GM23248 (cell line): Measurements from ENCODE around the gene ENTR1. TPM values are rescaled to one million over a fixed set of nuclear protein-coding genes. Genes with fewer than 3 reads are reported as not detected.

Experiments
- DNase-seq: peaks from one replicate; pipeline ENCODE4 v3.0.0-alpha.2; 2015
- H2AFZ ChIP-seq: fragments of 200-600 bp; sonication (generic); 2 replicates; pipeline ENCODE4 v1.6.1; 2016; ENCODE audit warnings: antibody characterized with exemption
- H3F3A ChIP-seq: fragments of 200-600 bp; sonication (generic); 2 replicates; pipeline ENCODE4 v1.6.1; 2016; ENCODE audit warnings: mild to moderate bottlenecking, antibody characterized with exemption, mixed run types; ENCODE audit not compliant: insufficient read depth
- H3K27ac ChIP-seq: fragments of 200-600 bp; sonication (generic); 2 replicates; pipeline ENCODE4 v1.5.1; 2016; ENCODE audit warnings: mild to moderate bottlenecking
- H3K27me3 ChIP-seq: fragments of 200-600 bp; sonication (generic); replicated peaks from 2 replicates; pipeline ENCODE4 v1.6.1; 2016; ENCODE audit warnings: mild to moderate bottlenecking; ENCODE audit not compliant: insufficient read depth
- H3K36me3 ChIP-seq: fragments of 200-600 bp; sonication (generic); 2 replicates; pipeline ENCODE4 v1.6.1; 2016; ENCODE audit warnings: low read depth, mild to moderate bottlenecking
- H3K4me1 ChIP-seq: fragments of 200-600 bp; sonication (generic); 2 replicates; pipeline ENCODE4 v1.6.1; 2016; ENCODE audit warnings: mild to moderate bottlenecking; ENCODE audit not compliant: insufficient read depth
- H3K4me2 ChIP-seq: fragments of 200-600 bp; sonication (generic); one replicate; pipeline ENCODE4 v1.6.1; 2016; ENCODE audit warnings: mild to moderate bottlenecking; ENCODE audit not compliant: unreplicated experiment
- H3K4me3 ChIP-seq: fragments of 200-600 bp; sonication (generic); 2 replicates; pipeline ENCODE4 v1.5.1; 2016; ENCODE audit warnings: mild to moderate bottlenecking
- H3K79me2 ChIP-seq: fragments of 200-600 bp; sonication (generic); 2 replicates; pipeline ENCODE4 v1.6.1; 2016; ENCODE audit warnings: mild to moderate bottlenecking; ENCODE audit not compliant: insufficient read depth
- H3K9ac ChIP-seq: fragments of 200-600 bp; sonication (generic); 2 replicates; pipeline ENCODE4 v1.6.1; 2016; ENCODE audit warnings: mild to moderate bottlenecking
- H3K9me2 ChIP-seq: fragments of 200-600 bp; sonication (generic); 2 replicates; pipeline ENCODE4 v1.6.1; 2016; ENCODE audit warnings: mixed run types, mild to moderate bottlenecking, moderate library complexity; ENCODE audit not compliant: insufficient read depth
- H3K9me3 ChIP-seq: fragments of 200-600 bp; sonication (generic); one replicate; pipeline ENCODE4 v1.6.1; 2017; ENCODE audit warnings: low read depth
- H4K20me1 ChIP-seq: fragments of 200-600 bp; sonication (generic); 2 replicates; pipeline ENCODE4 v1.6.0; 2016; ENCODE audit not compliant: insufficient read depth
- EZH2 ChIP-seq: fragments of 200-600 bp; sonication (generic); IDR thresholded peaks from 2 replicates; pipeline ENCODE4 v1.6.1; 2018; ENCODE audit warnings: antibody characterized with exemption, mild to moderate bottlenecking; ENCODE audit not compliant: insufficient read depth, poor library complexity, severe bottlenecking
- EZH2phosphoT487 ChIP-seq: fragments of 200-600 bp; sonication (generic); IDR thresholded peaks from 2 replicates; pipeline ENCODE4 v1.6.1; 2018; ENCODE audit warnings: antibody characterized with exemption, moderate library complexity, mild to moderate bottlenecking, low read depth; ENCODE audit not compliant: insufficient read depth
- WGBS, 2 experiments: methylation state at CpG; one replicate each; pipeline ENCODE4 v1.1.6; 2015 to 2017; ENCODE audit warnings: low lambda C conversion rate in 2 of 2, low coverage in 1 of 2; ENCODE audit errors: missing lambda C conversion rate in 2 of 2; 5-methylcytosine and 5-hydroxymethylcytosine counted together
- in situ Hi-C: fragments of 300-500 bp; cut with MboI; formaldehyde crosslinking; loops from 2 replicates; pipeline ENCODE4 v1.15.0; 2020
- polyA plus RNA-seq: library from polyadenylated mRNA; unstranded; fragments of >200 nt; fragmentation: Nextera tagmentation; extraction: Ambion mirVana; gene quantifications from 2 replicates; pipeline ENCODE4 v1.2.1, GENCODE V29; 2016
- total RNA-seq: library from RNA; depleted of rRNA; stranded (reverse); fragments of >200 nt; shearing (Covaris generic); gene quantifications from 2 replicates; pipeline ENCODE4 v1.2.3, GENCODE V29; 2014

Gene ENTR1
- total and polyA plus RNA-seq, 2 experiments from 2014 or later = 11.2 to 36.4 TPM

DNA sequence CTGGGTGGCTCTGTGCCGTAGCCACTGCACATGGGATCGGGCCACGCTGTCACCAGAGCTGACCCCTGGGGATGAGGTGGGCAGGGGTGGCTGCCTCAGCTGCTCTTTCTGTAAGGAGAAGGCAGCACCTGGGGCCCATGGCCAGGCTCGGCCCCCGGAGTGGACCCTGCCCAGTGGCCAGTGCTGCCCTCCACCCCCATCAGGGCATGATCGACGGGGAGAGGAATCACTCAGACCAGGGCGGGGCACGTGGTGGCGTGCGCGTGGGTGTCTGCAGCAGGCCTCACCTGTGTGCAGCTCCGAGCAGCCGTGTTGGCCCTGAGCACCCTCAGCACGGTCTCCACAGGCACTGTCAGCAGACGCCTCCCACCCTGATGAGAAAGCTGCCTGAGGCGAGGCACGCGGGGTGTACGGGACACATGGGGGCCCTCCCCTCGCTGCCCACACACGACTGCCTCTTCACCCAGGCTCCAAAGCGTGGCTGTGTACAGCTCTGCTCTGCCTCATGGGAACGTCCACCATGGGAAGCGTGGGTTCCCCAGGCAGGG is 28.4 kb downstream of the ENTR1 start:
- DNase-seq = no peak
- H3K9ac ChIP-seq = no peak overlapping the region
- H3F3A ChIP-seq = no peaks in the 10 kb centered on the region
- H3K27ac ChIP-seq = no peak overlapping the region
- no peaks in the 10 kb centered on the region for H3K4me1 ChIP-seq
- H3K9me3 ChIP-seq = no peaks in the 10 kb centered on the region
- H3K4me3 ChIP-seq = no peak overlapping the region
- no peak overlapping the region for H3K4me2 ChIP-seq
- no peaks in the 10 kb centered on the region for H3K9me2 ChIP-seq
- in situ Hi-C loops = no loop called here
- no peaks in the 10 kb centered on the region for H3K79me2 ChIP-seq
- H3K36me3 ChIP-seq = peaks cover 10% of the 10 kb centered on the region; the same call in 1 of the 2 replicates
- no peak overlapping the region for H2AFZ ChIP-seq
- TF ChIP-seq EZH2 (no peak), EZH2phosphoT487 (no peak)
- no peaks in the 10 kb centered on the region for H4K20me1 ChIP-seq
- 89 to 91% methylated on average over 21 to 25 of the region's 25 CpGs for WGBS, 2 experiments
- H3K27me3 ChIP-seq = no peaks in the 10 kb centered on the region

GRCh38 chr9:136381311-136381710 is 29.1 kb downstream of the ENTR1 start:
- 82 to 85% methylated on average over 8 to 9 of the region's 9 CpGs for WGBS, 2 experiments
- Histone ChIP-seq H3K4me3 (no peak overlapping the region), H3K9me2 (no peaks in the 10 kb centered on the region), H3K27me3 (no peaks in the 10 kb centered on the region), H3K4me1 (no peaks in the 10 kb centered on the region), H4K20me1 (no peaks in the 10 kb centered on the region), H3K9me3 (no peaks in the 10 kb centered on the region), H3K27ac (no peak overlapping the region), H3K4me2 (no peak overlapping the region), H3F3A (no peaks in the 10 kb centered on the region), H3K9ac (no peak overlapping the region), H3K36me3 (peaks cover 9% of the 10 kb centered on the region; the same call in 1 of the 2 replicates), H2AFZ (no peak overlapping the region), H3K79me2 (no peaks in the 10 kb centered on the region)
- no peak for TF ChIP-seq EZH2phosphoT487
- TF ChIP-seq EZH2 = no peak
- no peak for DNase-seq
- in situ Hi-C loops = no loop called here

- no peaks in the 10 kb centered on the region for H4K20me1 ChIP-seq
- H3K79me2 ChIP-seq = no peaks in the 10 kb centered on the region
- in situ Hi-C loops = no loop called here
- no peaks in the 10 kb centered on the region for H3K4me1 ChIP-seq
- no peaks in the 10 kb centered on the region for H3F3A ChIP-seq
- DNase-seq = no peak
- H3K27me3 ChIP-seq = no peaks in the 10 kb centered on the region
- H3K4me3 ChIP-seq = no peak overlapping the region
- no peak overlapping the region for H3K9ac ChIP-seq
- TF ChIP-seq EZH2 (no peak), EZH2phosphoT487 (no peak)
- no peak overlapping the region for H3K27ac ChIP-seq
- no peak overlapping the region for H2AFZ ChIP-seq
- H3K9me3 ChIP-seq = no peaks in the 10 kb centered on the region
- H3K9me2 ChIP-seq = no peaks in the 10 kb centered on the region
- H3K4me2 ChIP-seq = no peak overlapping the region
- peaks cover 3% of the 10 kb centered on the region; the same call in 1 of the 2 replicates for H3K36me3 ChIP-seq
- WGBS, 2 experiments = 90 to 93% methylated on average over 15 of the region's 17 CpGs
Observed at GRCh38 chr9:136380381-136380780, 30.0 kb downstream of the ENTR1 start.

DNA sequence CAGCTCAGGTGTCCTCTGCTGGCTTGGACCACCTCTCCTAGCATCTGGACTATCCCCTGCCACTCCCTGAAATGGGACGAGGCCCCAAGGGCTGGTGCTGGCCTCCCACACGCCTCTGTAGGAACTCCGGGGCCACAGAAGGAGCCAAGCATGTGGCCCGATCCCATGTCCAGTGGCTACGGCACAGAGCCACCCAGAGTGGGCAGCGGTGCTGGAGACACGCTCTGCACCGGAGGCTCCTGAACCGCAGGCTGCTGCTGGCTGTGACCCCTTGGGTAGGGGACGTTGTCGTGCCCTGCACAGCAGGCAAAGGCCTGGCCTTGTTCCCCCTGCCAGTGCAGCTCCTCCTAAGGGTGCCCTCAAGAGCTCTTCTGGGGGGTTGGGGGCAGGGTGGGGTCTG is 30.5 kb downstream of the ENTR1 start:
- WGBS, 2 experiments = 87 to 92% methylated on average over 11 of the region's 11 CpGs
- Histone ChIP-seq H3K4me2 (no peak overlapping the region), H2AFZ (no peak overlapping the region), H4K20me1 (no peaks in the 10 kb centered on the region), H3K27me3 (no peaks in the 10 kb centered on the region), H3K79me2 (no peaks in the 10 kb centered on the region), H3K9me3 (no peaks in the 10 kb centered on the region), H3K27ac (no peak overlapping the region), H3K4me1 (no peaks in the 10 kb centered on the region), H3K36me3 (peaks cover 3% of the 10 kb centered on the region; the same call in 1 of the 2 replicates), H3K4me3 (no peak overlapping the region), H3K9ac (no peak overlapping the region), H3F3A (no peaks in the 10 kb centered on the region), H3K9me2 (no peaks in the 10 kb centered on the region)
- no peak for TF ChIP-seq EZH2
- TF ChIP-seq EZH2phosphoT487 = no peak
- in situ Hi-C loops = no loop called here
- no peak for DNase-seq
